ENCODE results near the gene TFF1.

The TFF1 gene

GRCh38 chr21:42373908-42374455 lies 7.6 kb upstream of the TFF1 start:
- DNase-seq: no peak
- peaks cover 0 to 59% of the 10 kb centered on the region in 2 donors for H3K27me3 ChIP-seq
- TF ChIP-seq CTCF (IDR thresholded peaks at IDR 0.05): no peak

GRCh38 chr21:42373196-42373907 lies 7.0 kb upstream of the TFF1 start:
- no peak overlapping the region for H3K27ac ChIP-seq
- intact Hi-C loops (cut with DNase I; ENCODE audit: low total_unique reads): no loop called here
- DNase-seq: no peak
- H3K9me3 ChIP-seq: no peaks in the 10 kb centered on the region
- peaks cover 0 to 57% of the 10 kb centered on the region in 2 donors for H3K27me3 ChIP-seq
- H3K4me3 ChIP-seq: no peak overlapping the region
- no peak for TF ChIP-seq CTCF (IDR thresholded peaks at IDR 0.05)
- H3K36me3 ChIP-seq: no peaks in the 10 kb centered on the region
- H3K4me1 ChIP-seq: no peaks in the 10 kb centered on the region

More at GRCh38 chr21:42373908-42374455, 7.6 kb upstream of the TFF1 start:
- H3K27ac ChIP-seq: no peak overlapping the region
- intact Hi-C loops (cut with DNase I; ENCODE audit: low total_unique reads): no loop called here
- no peaks in the 10 kb centered on the region for H3K4me1 ChIP-seq
- no peaks in the 10 kb centered on the region for H3K36me3 ChIP-seq
- H3K9me3 ChIP-seq: no peaks in the 10 kb centered on the region
- H3K4me3 ChIP-seq: no peak overlapping the region

GRCh38 chr21:42370894-42371654 lies 4.7 kb upstream of the TFF1 start:
- no peak for TF ChIP-seq CTCF (IDR thresholded peaks at IDR 0.05)
- intact Hi-C loops (cut with DNase I; ENCODE audit: low total_unique reads): no loop called here
- no peaks in the 10 kb centered on the region for H3K4me1 ChIP-seq
- H3K36me3 ChIP-seq: no peaks in the 10 kb centered on the region
- no peak overlapping the region for H3K4me3 ChIP-seq
- DNase-seq: no peak
- no peaks in the 10 kb centered on the region for H3K9me3 ChIP-seq
- H3K27me3 ChIP-seq: peaks cover 0 to 47% of the 10 kb centered on the region in 2 donors
- no peak overlapping the region for H3K27ac ChIP-seq

GRCh38 chr21:42369821-42370220 lies 3.5 kb upstream of the TFF1 start:
- Histone ChIP-seq H3K9me3 (no peaks in the 10 kb centered on the region), H3K27ac (no peak overlapping the region), H3K27me3 (peaks cover 0 to 47% of the 10 kb centered on the region in 2 donors), H3K4me1 (no peaks in the 10 kb centered on the region), H3K36me3 (no peaks in the 10 kb centered on the region), H3K4me3 (no peak overlapping the region)
- no peak for DNase-seq
- no peak for TF ChIP-seq CTCF (IDR thresholded peaks at IDR 0.05)
- intact Hi-C loops (cut with DNase I; ENCODE audit: low total_unique reads): no loop called here

GRCh38 chr21:42367367-42368165 lies 1.2 kb upstream of the TFF1 start:
- Histone ChIP-seq H3K27me3 (peaks cover 0 to 48% of the 10 kb centered on the region in 2 donors), H3K9me3 (no peaks in the 10 kb centered on the region), H3K27ac (no peak overlapping the region), H3K4me1 (no peaks in the 10 kb centered on the region), H3K4me3 (no peak overlapping the region), H3K36me3 (no peaks in the 10 kb centered on the region)
- intact Hi-C loops (cut with DNase I; ENCODE audit: low total_unique reads): no loop called here
- TF ChIP-seq CTCF (IDR thresholded peaks at IDR 0.05): no peak
- DNase-seq: no peak

Measured in tibial artery (tissue), 4 donors.